ENCODE results near the gene NUTM2D. TPM values are rescaled to one million over a fixed set of nuclear protein-coding genes. Genes with fewer than 3 reads are reported as not detected.
A peak's percentile ranks its signal among the peaks of the same experiment; 100 is the strongest.
"Not testable (repeated sequence)": the region's sequence is repeated elsewhere in the genome, so short reads cannot be mapped to it uniquely, and the experiment has no call there.

The NUTM2D gene
- total RNA-seq, 1 donor from 2014 or later = 4.0 TPM

DNA sequence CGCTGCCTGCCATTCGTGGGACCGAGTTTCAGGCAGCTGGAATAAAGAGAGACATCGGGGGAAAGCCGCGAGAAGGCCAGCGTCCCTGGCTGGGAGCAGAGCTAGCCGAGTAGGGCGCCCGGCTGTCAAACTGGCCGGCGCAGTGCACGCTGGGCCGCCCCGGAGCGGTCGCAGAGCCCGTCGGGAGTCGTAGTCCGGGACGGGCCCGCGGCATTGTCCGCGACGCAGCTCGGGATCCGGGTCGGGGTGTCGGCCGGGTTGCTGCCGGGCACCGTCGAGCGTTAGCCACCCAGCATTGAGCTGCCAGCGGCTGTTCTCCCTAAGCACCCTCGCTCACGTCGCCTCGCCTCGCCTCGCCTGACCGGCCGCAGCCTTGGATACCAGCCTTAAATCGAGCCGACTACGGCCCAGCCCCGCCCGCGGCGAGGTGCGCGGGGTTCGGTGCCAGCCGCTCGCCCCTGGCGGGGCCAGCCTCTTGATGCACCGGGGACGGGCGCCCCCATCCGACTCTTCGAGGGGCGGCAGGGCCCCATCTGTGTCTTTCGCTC lies 14.8 kb upstream of the NUTM2D start:
- DNase-seq (ENCODE audit: low read depth) = peak; percentile 2
- H3K4me3 ChIP-seq (ENCODE audit: low read depth, low read length) = peak overlapping the region; percentile 47
- not testable (repeated sequence) for H3K27me3 ChIP-seq (ENCODE audit: control insufficient read depth, insufficient read depth, low read length)

DNA sequence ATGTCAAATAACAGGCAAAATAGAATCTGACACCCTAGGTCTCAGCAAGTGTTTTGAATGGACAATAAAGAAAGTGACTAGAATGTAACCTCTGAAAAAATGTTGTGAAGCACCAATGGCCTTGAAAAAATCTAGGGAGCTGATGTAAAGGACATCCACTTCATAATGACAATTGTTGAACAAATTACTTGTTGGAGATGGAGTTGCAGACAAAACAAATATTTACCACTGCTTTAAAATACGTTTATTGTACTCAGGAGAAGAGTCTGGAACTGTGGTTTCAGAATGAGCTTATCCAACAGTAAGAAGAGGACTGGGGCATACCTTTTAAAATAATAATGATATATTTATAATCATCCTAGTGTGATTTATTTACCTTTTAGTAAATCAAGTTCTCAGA lies 11.8 kb upstream of the NUTM2D start:
- not testable (repeated sequence) for H3K36me3 ChIP-seq (ENCODE audit: control insufficient read depth, insufficient read depth, low read length); H3K4me3 ChIP-seq (ENCODE audit: low read depth, low read length); DNase-seq (ENCODE audit: low read depth)

More for the DNA sequence above, 14.8 kb upstream of the NUTM2D start:
- not testable (repeated sequence) for H3K36me3 ChIP-seq (ENCODE audit: control insufficient read depth, insufficient read depth, low read length)

DNA sequence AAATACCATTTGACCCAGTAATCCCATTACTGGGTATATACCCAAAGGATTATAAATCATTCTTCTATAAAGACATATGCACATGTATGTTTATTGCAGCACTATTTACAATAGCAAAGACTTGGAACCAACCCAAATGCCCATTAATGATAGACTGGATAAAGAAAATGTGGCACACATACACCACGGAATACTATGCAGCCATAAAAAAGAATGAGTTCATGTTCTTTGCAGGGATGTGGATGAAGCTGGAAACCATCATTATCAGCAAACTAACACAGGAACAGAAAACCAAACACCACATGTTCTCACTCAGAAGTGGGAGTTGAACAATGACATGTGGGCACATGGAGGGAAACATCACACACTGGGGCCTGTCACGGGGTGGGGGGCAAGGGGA lies 7.4 kb upstream of the NUTM2D start:
- DNase-seq (ENCODE audit: low read depth); H3K4me3 ChIP-seq (ENCODE audit: low read depth, low read length); H3K27me3 ChIP-seq (ENCODE audit: control insufficient read depth, insufficient read depth, low read length); H3K36me3 ChIP-seq (ENCODE audit: control insufficient read depth, insufficient read depth, low read length): not testable (repeated sequence)

More for the DNA sequence above, 11.8 kb upstream of the NUTM2D start:
- H3K27me3 ChIP-seq (ENCODE audit: control insufficient read depth, insufficient read depth, low read length) = not testable (repeated sequence)

DNA sequence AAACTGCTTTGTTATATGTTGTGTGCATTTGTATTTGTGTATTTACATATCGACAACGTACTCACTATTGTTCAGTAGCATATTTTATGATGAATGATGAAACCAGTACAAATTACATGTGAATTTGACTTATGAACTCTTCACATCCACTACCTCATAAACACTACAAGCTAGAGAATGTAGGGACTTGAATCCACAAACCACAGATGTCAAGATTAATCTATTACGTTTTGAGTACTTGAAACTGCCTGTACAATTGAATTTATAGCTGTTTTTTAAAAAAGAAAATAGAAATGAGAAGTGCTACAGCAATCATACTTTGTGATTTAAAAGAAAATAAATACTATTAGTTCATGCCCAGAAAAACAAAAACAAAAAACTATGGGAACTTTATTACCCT lies 4.7 kb upstream of the NUTM2D start:
- not testable (repeated sequence) for H3K36me3 ChIP-seq (ENCODE audit: control insufficient read depth, insufficient read depth, low read length); DNase-seq (ENCODE audit: low read depth); H3K4me3 ChIP-seq (ENCODE audit: low read depth, low read length); H3K27me3 ChIP-seq (ENCODE audit: control insufficient read depth, insufficient read depth, low read length)

DNA sequence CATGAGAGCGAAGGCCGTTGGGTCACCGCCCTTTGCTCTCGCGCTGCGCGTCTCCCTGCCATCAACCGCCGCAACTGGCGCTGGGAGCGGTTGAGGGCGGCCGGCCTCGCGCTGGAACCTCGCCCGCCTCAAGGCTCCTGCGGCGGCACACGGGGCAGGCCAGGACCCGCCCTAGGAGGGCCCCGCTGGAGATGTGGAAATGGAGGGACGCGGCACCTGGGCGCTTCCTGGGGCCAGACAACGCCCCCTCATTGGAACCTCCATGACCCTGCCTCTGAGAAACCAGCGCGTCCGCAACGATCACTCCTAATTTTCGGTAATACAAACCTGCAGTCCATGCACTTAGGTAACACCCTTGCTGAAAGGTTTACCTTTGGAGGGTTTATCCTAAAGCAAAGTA lies 2.4 kb upstream of the NUTM2D start:
- not testable (repeated sequence) for H3K27me3 ChIP-seq (ENCODE audit: control insufficient read depth, insufficient read depth, low read length); DNase-seq (ENCODE audit: low read depth); H3K4me3 ChIP-seq (ENCODE audit: low read depth, low read length); H3K36me3 ChIP-seq (ENCODE audit: control insufficient read depth, insufficient read depth, low read length)

DNA sequence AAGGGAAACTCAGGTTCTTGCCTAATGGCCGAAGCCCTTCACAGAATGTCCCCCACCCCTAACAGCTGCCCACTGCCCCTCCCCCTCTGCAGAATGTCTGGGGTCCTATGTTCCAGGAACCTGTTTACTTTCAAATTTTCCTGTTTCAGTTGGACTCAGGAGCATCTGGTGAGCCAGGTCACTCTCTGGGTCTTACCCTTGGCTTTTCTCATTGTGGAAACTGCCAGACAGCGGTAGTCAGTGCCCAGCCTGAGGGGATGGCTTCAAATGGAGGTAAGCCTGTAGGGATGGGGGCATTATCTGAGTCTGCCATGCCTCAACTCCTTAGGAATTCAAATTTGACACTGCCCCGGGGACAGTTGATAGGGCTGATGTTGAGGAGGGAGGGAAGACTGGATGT lies 615 bp downstream of the NUTM2D start:
- not testable (repeated sequence) for DNase-seq (ENCODE audit: low read depth); H3K4me3 ChIP-seq (ENCODE audit: low read depth, low read length); H3K36me3 ChIP-seq (ENCODE audit: control insufficient read depth, insufficient read depth, low read length); H3K27me3 ChIP-seq (ENCODE audit: control insufficient read depth, insufficient read depth, low read length)

DNA sequence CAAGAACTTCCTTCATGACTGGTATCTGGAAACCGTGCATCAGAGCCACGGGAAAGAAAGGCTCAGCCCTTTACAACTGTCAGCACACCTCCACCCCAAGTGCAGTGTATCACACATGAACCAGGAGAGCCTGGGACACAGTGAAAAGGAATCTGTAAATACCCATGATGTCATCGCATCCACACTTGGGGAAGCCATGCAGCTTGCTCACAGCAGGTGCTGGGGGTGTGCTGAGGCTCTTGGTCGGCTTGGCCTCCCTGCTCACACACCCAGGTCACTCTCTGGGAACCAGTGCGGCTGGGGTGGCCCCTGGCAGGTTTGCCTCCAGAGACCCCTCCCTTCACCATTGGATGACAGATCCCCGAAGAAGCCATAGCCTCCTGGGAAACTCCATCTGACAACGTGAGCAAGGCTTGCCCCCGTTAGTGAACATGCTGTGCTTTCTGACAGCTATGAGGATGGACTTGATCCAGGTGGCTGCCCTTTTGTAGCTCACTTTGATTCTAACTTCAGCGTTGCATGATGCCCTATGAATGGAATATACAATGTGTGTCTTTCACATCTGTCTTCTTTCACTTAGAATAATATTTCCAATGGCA lies 12.1 kb downstream of the NUTM2D start:
- H3K4me3 ChIP-seq (ENCODE audit: low read depth, low read length); H3K36me3 ChIP-seq (ENCODE audit: control insufficient read depth, insufficient read depth, low read length); DNase-seq (ENCODE audit: low read depth); H3K27me3 ChIP-seq (ENCODE audit: control insufficient read depth, insufficient read depth, low read length): not testable (repeated sequence)

DNA sequence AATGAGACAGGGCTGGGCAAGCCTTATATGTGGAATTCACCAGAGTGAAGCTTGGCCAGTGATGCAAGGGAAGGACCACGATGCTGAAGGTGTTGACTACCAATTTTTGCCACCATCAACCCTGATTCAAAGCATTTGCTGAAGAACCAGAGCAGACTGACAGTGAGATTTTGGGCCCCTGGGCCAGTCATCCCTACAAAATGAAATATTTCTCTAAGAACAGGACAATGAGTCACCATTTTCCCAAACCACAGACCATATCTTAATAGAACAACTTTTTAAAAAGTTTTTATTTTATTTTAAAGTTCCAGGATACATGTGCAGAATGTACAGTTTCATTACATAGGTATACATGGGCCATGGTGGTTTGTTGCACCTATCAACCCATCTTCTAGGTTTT lies 16.5 kb downstream of the NUTM2D start:
- not testable (repeated sequence) for H3K36me3 ChIP-seq (ENCODE audit: control insufficient read depth, insufficient read depth, low read length); H3K4me3 ChIP-seq (ENCODE audit: low read depth, low read length); H3K27me3 ChIP-seq (ENCODE audit: control insufficient read depth, insufficient read depth, low read length); DNase-seq (ENCODE audit: low read depth)

DNA sequence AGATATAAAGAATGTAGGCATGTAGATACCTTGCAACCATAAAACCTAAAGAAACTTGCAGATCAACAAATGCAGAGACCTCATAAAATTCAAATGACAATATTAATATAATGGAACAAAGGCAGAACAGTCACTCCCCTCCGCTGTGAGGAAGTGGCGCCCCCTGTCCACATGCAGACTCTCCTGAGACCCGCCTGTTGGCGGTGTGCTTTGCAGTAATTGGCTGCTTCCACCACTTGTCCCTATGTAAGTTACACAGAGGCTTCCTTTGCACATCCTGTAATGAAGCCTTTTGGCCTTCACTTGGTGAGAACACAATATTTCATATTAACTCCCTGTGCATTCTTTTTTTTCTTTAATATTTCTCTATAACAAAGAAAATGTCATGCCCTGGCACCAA lies 21.6 kb downstream of the NUTM2D start:
- DNase-seq (ENCODE audit: low read depth); H3K36me3 ChIP-seq (ENCODE audit: control insufficient read depth, insufficient read depth, low read length); H3K4me3 ChIP-seq (ENCODE audit: low read depth, low read length); H3K27me3 ChIP-seq (ENCODE audit: control insufficient read depth, insufficient read depth, low read length): not testable (repeated sequence)

DNA sequence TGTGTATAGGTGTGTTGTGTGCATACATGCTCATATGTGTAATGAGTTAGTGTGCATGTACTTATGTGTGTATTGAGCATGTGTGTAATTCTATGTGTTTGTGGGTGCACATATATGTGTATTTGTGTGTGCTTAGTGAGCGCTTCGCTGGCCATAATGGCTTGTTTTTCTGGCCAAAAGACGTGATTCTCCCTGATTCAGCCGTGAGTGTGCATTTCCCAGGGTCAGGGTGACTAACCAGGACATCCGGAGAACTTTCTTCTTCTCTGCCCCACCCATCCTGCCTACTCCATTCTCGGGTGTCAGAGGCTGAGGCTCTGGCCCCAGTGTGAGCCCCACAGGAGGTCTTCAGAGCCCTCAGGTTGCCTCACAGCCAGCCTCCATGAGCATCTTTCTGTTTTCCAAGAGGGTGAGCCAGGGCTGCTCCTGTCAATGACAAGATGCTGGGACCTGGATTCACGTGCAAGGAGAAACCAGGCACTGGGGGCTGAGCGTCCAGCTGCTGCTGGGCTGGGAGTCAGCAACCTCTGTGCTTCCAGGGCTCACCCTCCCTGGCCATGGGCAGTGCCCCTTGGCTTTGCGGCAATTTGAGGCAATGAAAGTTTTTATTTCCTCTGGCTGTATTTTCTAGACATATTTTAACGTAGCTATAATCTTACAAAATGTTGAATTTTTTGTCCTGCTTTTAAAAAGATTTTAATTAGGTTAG lies 25.8 kb downstream of the NUTM2D start:
- H3K4me3 ChIP-seq (ENCODE audit: low read depth, low read length); H3K27me3 ChIP-seq (ENCODE audit: control insufficient read depth, insufficient read depth, low read length); H3K36me3 ChIP-seq (ENCODE audit: control insufficient read depth, insufficient read depth, low read length); DNase-seq (ENCODE audit: low read depth): not testable (repeated sequence)

DNA sequence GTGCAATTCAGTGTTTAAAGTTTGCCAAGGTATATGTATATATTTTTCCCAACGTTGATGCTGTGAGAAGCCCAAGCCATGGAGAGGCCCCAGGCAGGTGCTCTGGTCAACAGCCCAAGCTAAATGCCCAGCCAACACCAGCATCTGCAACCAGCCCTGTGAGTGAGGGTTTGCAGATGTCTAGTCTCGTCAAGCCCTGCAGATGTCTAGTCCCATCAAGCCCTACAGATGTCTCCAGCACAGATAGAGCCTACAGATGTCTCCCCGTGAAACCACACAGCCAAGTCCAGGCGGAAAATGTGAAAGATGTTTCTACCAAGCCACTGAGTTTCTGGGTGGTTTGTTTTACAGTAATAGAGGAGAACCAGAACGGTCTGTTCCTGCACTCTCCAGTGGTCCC lies 26.7 kb downstream of the NUTM2D start:
- not testable (repeated sequence) for H3K36me3 ChIP-seq (ENCODE audit: control insufficient read depth, insufficient read depth, low read length); H3K27me3 ChIP-seq (ENCODE audit: control insufficient read depth, insufficient read depth, low read length); H3K4me3 ChIP-seq (ENCODE audit: low read depth, low read length); DNase-seq (ENCODE audit: low read depth)

DNA sequence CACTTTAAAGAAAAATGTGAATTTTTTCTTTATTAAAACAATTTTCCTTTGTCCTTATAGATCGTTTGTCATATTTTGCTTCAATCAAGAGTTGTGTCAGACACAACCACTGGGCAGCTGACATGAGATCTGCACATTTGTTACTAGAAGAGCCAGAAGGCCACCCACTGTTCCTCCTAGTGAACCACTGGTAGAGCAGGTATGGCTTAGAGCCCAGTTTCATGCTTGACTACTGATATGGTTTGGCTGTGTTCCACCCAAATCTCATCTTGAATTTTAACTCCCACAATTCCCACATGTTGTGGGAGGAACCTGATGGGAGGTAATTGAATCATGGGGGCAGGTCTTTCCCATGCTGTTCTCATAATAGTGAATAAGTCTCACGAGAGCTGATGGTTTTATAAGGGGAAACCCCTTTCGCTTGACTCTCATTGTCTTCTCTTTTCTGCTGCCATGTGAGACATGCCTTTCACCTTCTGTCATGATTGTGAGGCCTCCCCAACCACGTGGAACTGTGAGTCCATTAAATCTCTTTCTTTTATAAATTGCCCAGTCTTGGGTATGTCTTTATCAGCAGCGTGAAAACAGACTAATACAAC lies 28.3 kb downstream of the NUTM2D start:
- not testable (repeated sequence) for DNase-seq (ENCODE audit: low read depth); H3K4me3 ChIP-seq (ENCODE audit: low read depth, low read length); H3K36me3 ChIP-seq (ENCODE audit: control insufficient read depth, insufficient read depth, low read length)

DNA sequence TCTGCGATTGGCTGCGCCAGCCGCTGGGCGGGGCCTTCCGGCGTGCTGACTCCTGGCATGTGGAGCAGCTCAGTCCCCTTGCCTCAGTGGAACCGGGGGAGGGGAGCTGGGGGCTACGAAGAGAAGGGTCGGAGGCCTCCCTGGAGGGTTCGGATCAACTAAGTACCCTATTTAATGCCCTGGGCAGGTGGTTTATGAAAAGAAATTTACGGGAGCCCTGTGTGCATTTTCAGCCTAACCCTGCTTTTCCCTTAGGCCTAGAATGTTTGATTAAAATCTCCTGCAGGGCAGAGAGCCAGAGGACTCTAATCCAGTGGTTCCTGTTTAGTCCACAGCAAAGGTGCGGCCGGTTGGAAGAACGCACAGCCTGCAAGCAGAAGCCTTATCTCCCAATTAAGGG lies 33.8 kb downstream of the NUTM2D start:
- H3K27me3 ChIP-seq (ENCODE audit: control insufficient read depth, insufficient read depth, low read length); H3K4me3 ChIP-seq (ENCODE audit: low read depth, low read length); H3K36me3 ChIP-seq (ENCODE audit: control insufficient read depth, insufficient read depth, low read length); DNase-seq (ENCODE audit: low read depth): not testable (repeated sequence)

More for the DNA sequence above, 28.3 kb downstream of the NUTM2D start:
- not testable (repeated sequence) for H3K27me3 ChIP-seq (ENCODE audit: control insufficient read depth, insufficient read depth, low read length)

DNA sequence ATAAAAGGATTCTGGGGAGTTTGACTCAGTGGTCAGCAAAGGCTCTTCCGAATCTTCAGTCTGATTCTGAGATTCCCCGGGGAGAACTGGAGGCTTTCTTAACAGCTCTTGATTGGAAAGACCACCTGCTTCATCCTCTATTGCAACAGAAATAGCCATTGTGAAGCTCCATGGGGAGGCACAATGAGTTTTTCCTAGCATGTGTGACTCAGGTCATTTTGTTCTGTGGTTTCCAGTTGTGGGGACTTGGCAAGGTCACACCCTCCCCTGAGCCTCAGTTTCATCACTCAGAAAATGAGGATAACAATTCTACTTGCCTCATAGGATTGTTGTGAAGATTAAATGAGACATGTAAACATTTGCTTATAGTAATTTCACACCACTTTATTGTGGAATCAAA lies 38.7 kb downstream of the NUTM2D start:
- H3K36me3 ChIP-seq (ENCODE audit: control insufficient read depth, insufficient read depth, low read length); DNase-seq (ENCODE audit: low read depth); H3K4me3 ChIP-seq (ENCODE audit: low read depth, low read length); H3K27me3 ChIP-seq (ENCODE audit: control insufficient read depth, insufficient read depth, low read length): not testable (repeated sequence)

DNA sequence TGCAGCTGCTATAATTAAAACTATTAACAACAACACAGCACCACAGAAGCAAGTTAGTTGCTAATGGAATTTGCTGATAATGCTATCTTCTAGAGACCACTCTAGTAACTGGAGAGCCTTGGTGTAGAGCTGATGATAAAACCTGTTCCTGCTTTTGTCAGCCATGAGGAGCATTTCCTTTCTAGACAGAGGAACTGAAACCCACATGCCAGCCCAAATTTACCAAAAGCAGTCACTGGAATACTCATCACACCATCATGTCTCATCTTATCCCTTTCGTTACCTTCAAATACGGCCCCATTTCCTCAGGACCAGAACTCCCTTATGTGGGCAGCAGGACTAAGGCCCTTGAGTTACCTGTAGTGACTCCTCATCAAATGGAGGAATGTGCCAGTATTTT lies 40.9 kb downstream of the NUTM2D start:
- not testable (repeated sequence) for H3K27me3 ChIP-seq (ENCODE audit: control insufficient read depth, insufficient read depth, low read length); H3K36me3 ChIP-seq (ENCODE audit: control insufficient read depth, insufficient read depth, low read length); DNase-seq (ENCODE audit: low read depth); H3K4me3 ChIP-seq (ENCODE audit: low read depth, low read length)
